GM12872 (cell line): ENCODE data around the gene PUM1.

ENCODE experiments used
- TF ChIP-seq, protein P1 (sequence below): IDR thresholded peaks from 3 replicates; pipeline ENCODE4 v1.5.1; 2011; ENCODE audit warnings: low read depth, mild to moderate bottlenecking, low read length, moderate library complexity; ENCODE audit not compliant: insufficient read depth

PUM1 gene

DNA sequence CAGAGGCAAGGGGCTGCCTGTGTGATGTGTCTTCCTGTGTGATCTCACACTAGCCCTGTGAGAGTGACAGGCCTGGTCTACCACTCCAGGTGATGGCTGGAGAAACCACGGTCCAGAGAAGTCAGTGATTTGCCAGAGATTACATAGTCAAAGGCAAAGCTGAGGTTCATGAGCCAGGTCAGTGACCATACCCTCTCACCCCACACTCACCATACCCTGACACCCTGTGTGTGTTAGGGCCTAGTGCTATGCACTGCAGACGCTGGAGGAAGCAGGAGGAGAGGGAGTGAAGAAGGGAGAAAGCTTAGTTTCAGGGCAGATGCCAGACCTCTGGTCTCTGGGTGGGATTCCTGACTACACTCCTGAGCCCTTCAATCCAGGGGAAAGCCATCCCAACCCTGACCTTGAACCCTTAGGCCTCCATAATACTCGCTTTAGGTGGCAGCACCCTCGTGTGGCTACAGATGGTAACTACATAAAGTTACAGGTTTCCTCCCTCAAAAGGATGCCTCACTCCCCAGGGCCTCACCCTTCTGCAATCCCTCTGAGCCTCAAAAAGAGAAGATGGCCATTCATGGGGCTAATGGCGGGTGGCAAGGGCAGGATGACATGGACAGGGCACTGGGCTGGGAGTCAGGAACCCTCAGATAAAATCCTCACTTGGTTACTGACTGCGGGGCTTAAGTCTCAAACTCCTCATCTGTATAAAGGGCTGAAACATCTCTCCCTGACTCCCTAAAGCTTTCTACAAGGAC, 136.2 kb downstream of the PUM1 start:
- TF ChIP-seq, protein P1, sequence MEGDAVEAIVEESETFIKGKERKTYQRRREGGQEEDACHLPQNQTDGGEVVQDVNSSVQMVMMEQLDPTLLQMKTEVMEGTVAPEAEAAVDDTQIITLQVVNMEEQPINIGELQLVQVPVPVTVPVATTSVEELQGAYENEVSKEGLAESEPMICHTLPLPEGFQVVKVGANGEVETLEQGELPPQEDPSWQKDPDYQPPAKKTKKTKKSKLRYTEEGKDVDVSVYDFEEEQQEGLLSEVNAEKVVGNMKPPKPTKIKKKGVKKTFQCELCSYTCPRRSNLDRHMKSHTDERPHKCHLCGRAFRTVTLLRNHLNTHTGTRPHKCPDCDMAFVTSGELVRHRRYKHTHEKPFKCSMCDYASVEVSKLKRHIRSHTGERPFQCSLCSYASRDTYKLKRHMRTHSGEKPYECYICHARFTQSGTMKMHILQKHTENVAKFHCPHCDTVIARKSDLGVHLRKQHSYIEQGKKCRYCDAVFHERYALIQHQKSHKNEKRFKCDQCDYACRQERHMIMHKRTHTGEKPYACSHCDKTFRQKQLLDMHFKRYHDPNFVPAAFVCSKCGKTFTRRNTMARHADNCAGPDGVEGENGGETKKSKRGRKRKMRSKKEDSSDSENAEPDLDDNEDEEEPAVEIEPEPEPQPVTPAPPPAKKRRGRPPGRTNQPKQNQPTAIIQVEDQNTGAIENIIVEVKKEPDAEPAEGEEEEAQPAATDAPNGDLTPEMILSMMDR = peak; percentile 85

DNA sequence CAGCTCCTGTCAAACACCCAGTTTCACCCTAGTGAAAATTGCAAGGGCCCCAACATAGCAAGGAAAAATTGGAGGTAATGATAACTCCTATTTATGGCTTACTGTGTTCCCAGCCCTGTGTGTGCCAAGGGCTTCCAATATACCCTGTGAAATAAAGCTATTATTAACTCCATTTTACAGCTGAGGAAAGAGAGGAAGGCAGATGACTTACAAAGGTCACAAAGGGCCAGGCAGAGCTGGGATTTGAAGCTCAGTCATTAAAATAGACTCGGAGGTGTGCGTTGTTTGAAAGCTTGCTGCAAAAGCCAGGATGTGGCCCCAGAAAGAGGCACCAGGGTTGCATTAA, 136.8 kb downstream of the PUM1 start:
- TF ChIP-seq, protein P1 = no peak

DNA sequence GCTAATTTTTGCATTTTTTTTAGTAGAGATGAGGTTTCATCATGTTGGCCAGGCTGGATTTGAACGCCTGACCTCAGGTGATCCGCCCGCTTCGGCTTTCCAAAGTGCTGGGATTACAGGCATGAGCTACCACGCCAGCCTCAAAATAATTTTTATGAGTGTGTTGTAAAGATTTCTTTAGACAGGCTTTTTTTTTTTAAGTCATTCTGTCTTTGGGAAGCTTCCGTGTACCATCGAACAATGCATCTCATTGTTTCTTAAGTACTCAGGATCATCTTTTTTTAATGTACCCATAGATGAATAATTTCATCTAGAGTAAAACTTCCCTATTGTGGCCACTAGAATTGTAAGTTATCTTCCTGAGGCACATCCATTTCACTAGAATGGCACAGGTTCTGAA, 137.3 kb downstream of the PUM1 start:
- TF ChIP-seq, protein P1 = no peak

DNA sequence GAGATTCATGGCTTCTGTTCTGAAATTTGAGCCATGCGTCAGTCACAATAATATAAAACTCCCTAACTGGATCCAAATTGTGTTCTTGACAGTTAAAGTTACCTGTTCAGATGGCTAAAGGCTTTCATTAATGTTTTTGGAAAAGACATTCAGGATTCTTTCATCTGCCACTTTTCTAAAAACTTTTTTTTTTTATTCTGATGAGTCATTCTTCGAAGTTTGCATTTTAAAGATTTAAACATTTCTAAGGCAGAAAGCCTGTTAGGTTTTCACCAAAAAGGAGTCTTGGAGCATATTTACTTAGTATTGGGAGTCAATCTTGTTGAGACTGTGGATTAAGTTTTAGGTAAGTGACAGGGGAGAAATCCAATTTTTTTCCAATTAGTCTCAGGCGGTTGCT, 138.1 kb downstream of the PUM1 start:
- TF ChIP-seq, protein P1 = no peak

DNA sequence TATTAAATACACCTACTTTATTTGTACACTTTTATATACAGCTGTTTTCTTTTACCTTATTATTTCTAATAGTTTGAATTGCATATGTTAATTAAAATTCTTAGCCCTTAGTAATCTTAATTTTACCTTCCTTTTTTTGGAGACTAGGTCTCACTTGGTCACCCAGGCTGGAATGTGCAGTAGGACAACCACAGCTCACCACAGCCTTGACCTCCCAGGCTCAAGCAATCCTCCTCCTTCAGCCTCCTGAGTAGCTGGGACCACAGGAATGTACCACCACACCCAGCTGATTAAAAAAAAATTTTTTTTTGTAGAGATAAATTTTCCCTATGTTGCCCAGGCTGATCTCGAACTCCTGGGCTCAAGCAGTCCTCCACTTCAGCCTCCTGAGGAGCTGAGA, 141.9 kb downstream of the PUM1 start:
- TF ChIP-seq, protein P1 = no peak

DNA sequence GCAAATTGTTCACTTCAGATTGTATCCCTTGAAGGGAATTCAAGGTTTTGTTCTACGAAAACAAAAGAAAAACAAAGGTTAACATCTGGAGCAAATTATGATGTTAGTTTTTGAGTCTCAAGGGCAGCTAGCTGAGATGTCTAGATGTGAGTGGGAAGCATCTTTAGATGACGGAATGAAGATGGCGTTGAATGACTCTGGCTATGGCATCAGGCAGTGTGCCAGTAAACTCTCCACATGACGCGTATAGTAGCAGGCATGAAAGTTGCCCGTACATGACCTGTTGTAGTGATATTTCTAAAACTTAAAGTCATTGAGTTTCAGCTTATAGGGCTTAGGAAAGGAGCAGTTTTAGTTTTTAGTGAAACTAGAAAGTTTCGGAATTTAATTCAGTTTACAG, 144.7 kb downstream of the PUM1 start:
- TF ChIP-seq, protein P1 = no peak

DNA sequence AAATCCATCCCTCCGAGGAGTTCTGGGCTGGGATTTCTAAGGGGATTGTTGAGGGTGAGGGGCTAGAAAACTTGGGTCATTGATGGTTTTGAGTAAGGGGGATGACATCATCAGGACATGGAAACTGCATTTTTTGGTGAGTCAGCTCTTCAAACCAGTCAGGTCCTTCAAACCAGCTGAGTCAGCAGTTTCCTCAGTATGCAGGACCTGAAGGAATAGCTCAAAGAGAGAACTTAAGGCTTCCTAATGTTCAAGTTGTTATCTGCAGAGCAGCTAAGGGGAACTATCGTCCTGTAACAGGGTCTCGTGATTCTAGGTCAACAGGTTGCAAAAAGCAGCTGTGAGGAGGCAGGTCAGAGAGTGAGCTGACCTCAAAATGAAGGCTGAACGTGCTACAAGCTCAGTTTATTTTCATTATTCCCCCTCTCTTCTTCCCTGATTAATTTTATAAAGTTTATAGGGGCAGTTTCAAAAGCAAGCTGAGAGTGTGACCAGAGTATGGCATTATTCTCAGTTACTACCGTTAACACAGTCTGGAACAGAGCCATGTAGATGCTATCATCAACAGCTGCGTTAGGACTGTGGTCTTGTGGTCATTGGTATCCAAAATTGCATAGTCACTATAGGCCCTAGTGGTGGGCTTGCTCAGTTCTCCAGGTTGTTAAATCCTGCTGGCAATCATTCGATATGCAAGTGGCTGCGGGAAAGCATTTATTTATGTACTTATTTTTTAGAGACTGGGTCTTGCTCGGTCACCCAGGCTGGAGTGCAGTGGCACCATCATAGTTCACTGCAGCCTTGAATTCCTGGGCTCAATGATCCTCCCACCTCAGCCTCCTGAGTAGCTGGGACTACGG, 146.3 kb downstream of the PUM1 start:
- TF ChIP-seq, protein P1 = no peak
